RCC 7860 (cell line): ENCODE measurements around the gene RRP7A.
A peak's percentile ranks its signal among the peaks of the same experiment; 100 is the strongest.
"Not testable (repeated sequence)": the region's sequence is repeated elsewhere in the genome, so short reads cannot be mapped to it uniquely, and the experiment has no call there.

Experiments
- DNase-seq: peaks from one replicate; pipeline ENCODE4 v3.0.0-alpha.2; 2015; ENCODE audit warnings: low spot score
- FAIRE-seq: peaks from 2 replicates; lab custom pipeline; 2012; peaks lifted over from hg19 to GRCh38; lab: Jason Lieb, UNC

Gene RRP7A

DNA sequence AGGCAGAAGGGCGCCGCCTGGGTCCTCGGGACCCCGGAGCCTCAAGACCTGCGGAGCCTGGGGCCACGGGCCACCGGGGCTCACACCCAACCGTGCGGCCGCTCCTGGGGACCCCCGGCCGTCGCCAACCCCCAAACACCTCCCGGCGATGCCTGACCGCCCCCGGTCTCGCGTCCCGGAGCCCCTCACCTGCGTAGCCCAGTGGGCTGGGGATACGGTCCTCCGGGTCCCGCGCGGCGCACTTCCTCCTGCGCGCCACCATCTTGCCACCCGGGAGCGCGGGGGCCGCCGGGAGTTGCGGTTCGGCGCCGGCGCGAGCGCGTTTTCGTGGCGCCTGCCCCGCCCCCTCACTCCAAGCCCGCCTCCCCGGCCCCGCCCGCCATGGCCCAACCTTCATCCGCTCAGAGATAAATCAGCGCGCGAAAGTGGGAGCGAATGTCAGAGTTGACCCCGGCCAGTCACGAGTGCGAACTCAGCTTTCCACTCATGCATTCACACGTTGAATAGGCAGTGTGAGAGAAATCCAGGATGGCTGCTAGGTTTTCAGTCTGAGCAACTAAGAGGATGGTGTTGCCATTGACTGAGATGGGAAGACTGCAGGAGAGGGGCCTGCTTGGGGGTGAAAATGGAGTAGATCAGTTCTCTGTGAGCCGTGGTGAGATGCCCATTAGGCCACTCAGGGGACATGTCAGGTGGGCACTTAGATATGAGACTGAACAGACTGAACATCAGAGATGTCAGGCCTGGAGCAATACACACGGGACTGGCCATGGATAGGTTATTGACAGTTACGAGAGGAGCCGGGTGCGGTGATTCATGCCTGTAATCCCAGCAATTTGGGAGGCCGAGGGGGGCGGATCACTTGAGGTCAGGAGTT is at the start of gene RRP7A:
Gene RRP7A, minus strand, starts transcription at position 272 of the 877 bp plus-strand sequence. Its CDS starts 10 bp downstream, at position 262.
- DNase-seq (peak; percentile 11), FAIRE-seq (no peak)

GRCh38 chr22:42567950-42568349 is 48.4 kb upstream of the RRP7A start:
- not testable (repeated sequence) for DNase-seq, FAIRE-seq

DNA sequence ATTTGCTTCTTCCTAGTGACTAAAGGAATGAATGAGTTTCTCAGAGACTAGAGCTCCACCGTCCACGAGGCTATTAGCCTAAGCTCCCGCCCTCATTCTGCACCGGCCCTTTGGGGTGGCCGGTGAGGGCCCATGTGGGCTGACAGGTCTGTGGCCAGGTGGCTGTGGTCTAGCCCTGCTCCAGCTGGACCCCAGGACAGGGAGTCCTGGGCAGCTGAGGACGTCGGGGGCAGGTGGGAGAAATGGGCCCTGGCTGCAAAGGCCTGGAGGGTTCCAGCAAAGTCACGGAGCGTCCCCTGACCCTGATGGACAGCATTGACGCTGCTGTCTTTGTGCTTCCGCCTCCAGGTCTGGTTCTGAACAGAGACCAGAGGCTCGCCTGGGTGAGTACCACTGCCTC is 46.4 kb upstream of the RRP7A start:
- FAIRE-seq = no peak
- DNase-seq = no peak

- DNase-seq = no peak
- FAIRE-seq = no peak
Measured at GRCh38 chr22:42564699-42565098, 45.1 kb upstream of the RRP7A start.

DNA sequence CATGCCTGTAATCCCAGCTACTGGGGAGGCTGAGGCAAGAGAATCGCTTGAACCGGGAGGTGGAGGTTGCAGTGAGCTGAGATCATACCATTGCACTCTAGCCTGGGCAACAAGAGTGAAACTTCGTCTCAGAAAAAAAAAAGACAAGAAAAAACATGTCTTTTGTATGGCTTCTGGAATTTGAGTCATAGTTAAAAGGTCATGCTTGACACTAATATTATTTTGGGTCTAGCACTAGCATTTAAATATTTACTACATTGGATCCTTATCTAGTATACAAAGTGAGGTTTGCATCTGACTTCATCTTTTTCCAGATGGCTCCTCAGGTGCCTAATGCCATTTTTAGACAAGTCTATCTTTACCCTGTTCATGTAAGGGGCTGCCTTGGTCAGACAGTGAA is 44.3 kb upstream of the RRP7A start:
- not testable (repeated sequence) for FAIRE-seq, DNase-seq

GRCh38 chr22:42562684-42563083 is 43.1 kb upstream of the RRP7A start:
- DNase-seq (no peak), FAIRE-seq (no peak)

- DNase-seq = no peak
- no peak for FAIRE-seq
Measured at GRCh38 chr22:42562279-42562678, 42.7 kb upstream of the RRP7A start.

- FAIRE-seq = no peak
Measured at GRCh38 chr22:42561856-42562255, 42.3 kb upstream of the RRP7A start.

DNA sequence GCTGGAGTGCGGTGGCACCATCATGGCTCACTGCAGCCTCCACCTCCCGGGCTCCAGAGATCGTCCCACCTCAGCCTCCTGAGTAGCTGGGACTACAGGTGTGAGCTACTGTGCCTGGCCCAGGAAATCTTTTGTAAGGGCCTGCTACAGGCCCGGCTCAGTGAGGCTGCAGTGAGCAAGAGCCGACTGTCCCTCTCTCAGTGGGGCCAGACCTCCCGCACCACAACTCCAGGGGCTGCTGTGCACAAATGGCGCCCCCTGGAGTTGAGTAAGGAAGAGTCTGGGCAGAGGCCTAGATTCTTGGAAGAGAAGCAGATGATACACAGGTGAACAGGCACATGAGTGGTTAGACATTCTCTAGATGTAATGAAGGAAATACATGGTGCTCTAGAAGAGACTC is 41.2 kb upstream of the RRP7A start:
- FAIRE-seq (no peak), DNase-seq (peak; percentile 12)

More at GRCh38 chr22:42561856-42562255, 42.3 kb upstream of the RRP7A start:
- DNase-seq = no peak

- DNase-seq = no peak
- FAIRE-seq = no peak
Measured at GRCh38 chr22:42560381-42560780, 40.8 kb upstream of the RRP7A start.

DNA sequence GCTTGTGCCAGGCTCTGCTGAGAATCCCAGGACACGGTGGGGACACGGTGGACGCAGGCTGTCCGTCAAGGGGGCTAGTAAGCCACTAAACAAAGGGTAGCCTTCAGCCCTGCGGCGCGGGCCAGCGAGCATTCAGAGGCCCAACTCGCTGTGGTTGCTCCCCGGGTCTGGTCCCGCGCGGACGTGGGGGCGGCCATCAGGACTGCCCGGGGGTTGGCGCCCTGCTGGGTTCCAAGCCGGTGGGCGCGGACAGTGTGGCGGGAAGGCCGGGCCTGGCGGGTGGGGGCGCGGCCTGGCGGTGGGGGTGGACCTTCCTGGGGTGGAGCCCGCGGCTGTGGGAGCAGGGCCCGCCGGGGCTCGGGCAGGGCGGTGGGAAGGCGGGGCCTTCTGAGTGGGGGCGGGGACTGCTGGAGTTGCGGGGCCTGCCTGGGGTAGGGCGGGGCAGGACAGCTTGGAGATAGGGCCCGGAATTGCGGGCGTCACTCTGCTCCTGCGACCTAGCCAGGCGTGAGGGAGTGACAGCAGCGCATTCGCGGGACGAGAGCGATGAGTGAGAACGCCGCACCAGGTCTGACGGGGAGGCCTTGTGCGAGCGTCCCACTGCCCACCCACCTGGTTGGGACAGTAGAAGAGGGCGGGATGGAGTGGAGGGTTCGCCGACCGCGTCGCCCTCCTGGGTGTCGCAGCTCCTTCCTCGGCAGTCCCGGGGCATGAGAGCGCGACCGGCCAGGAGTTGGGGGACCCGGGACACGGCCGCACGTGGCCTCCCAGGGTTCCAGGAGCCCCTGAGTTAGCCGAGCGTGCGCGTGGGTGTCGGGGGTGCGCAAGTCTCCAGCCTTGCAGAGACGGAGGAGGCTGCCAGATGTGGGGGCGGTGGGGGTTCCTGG is 34.1 kb upstream of the RRP7A start, which contains the start of gene SERHL2:
Gene SERHL2, plus strand, starts transcription at position 482 of the 887 bp plus-strand sequence. Its CDS starts 65 bp downstream, at position 547.
- no peak for DNase-seq
- no peak for FAIRE-seq

DNA sequence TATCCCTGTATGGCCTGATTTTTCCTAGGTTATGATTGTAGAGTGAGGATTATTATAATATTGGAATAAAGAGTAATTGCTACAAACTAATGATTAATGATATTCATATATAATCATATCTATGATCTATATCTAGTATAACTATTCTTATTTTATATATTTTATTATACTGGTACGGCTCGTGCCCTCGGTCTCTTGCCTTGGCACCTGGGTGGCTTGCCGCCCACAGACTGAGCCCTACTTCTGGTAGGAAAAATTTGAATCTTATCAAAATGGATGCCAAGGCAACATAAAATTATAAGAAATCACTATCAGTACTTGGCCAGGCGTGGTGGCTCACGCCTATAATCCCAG is 32.7 kb upstream of the RRP7A start:
- not testable (repeated sequence) for FAIRE-seq, DNase-seq

DNA sequence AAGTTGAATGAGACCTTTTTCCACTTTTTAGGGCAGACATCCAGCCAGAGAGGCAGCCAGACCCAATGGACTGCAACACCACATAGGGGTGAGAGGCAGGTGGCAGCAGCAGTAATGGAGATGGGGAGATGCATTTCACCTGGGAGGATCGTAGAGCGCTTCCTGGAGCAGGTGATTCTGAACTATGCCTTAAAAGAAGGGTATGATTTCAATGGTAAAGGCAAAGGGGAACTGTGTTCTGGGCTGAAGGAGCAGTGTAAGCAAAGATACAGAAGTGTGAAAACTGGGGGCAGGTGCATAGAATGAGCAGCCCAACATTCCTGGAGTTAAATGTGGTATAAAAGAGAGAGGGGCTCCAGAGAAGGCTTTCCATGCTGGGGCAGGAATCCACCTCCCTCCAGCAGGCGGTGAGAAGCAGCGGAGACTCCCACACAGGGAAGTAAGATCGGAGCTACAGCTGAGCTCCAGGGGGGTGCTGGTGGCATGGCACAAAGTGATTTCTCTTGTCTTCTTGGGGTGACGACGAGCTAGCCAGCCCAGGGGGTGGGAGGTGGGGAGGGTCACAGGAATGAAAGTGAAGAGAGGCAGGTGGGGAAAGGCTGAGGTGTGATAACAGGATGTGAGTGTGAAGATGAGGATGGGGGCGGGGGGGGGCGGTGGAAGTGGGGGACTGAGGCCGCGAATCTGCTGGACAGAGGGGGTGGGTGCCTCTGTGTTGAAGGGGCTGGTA is 29.9 kb upstream of the RRP7A start:
- DNase-seq (no peak), FAIRE-seq (no peak)

DNA sequence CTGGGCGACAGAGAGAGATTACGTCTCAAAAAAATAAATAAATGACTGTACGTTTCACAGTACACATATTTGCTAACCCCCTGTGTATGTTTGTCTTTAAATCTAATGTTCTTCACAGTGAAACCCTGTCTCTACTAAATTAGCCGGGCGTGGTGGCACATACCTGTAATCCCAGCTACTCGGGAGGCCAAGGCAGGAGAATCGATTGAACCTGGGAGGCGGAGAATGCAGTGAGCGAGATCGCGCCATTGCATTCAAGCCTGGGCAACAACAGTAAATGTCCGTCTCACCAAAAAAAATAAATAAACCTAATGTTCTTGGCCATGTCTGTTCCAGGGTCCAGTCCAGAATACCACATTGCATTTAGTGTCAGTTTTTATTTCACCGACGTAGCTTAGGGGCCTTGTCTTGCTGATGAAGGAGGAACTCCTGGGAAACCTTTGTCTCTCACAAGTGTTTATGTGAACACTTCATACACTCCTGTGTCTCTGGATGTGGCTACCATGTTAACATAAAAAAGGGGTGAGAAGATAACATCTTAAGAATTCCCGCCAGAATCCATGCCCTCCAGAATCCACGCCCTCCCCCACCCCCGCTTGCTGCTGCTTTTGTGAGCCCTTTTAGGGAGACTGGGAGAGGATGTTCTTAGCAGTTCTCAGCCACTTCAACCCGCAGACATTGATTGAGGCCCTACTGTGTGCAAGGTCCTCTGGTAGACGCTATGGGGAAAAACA is 29.2 kb upstream of the RRP7A start:
- FAIRE-seq = no peak

DNA sequence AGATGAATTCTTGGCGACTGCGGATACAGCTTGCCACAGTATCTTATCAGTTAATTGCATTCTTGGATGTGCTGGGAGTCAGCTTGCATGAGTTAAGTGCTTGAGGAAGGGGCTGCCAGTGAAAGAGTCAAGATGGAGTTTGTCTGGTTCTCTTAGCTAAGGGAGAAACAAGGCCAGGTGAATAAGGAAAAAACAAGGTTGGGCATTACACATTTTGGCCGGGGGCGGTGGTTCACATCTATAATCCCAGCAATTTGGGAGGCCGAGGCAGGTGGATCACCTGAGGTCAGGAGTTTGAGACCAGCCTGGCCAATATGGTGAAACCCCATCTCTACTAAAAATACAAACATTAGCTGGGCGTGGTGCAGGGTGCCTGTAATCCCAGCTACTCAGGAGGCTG is 28.5 kb upstream of the RRP7A start:
- not testable (repeated sequence) for DNase-seq, FAIRE-seq

More for the DNA sequence above, 29.2 kb upstream of the RRP7A start:
- DNase-seq = no peak

DNA sequence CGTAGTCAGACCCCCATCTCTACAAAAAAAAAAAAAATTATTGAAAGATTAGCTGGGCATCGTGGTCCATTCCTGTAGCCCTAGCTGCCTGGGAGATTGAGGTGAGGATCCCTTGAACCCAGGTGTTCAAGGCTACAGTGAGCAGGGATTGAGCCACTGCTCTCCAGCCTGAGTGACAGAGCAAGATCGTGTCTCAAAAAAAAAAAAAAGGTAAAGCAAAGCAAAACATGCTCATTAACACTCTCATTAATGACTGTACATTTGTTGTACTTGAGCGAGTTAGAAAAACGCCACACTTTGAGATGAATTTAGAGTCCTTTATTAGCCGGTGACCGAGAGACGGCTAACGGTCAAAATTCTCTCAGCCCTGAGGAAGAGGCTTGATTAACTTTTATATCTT is 28.0 kb upstream of the RRP7A start:
- DNase-seq = no peak

DNA sequence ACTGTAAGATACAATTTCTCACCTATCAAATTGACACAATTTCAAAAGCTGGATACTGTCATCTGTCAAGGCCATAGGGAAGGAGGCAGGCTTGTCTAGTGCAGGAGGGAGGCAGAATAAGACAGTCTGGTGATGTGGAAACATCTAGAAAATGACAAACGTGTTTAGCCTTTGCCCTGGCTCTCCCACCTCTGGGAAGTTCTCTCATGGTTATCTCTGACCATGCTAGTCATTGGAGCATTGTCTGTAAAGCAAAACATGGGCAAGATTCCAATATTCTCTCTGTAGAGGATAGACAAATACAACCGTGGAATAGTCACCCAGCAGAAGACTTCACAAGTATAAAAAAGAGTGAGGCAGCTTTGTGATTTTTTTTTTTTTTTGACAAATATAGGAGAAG is 25.1 kb upstream of the RRP7A start:
- FAIRE-seq (no peak), DNase-seq (no peak)

More for the DNA sequence above, 28.0 kb upstream of the RRP7A start:
- no peak for FAIRE-seq

- FAIRE-seq, DNase-seq: not testable (repeated sequence)
Measured at GRCh38 chr22:42539236-42539771, 19.7 kb upstream of the RRP7A start.

GRCh38 chr22:42537199-42537831 is 17.7 kb upstream of the RRP7A start:
- not testable (repeated sequence) for FAIRE-seq, DNase-seq
